ENCODE data around the gene TRIM7.
"Not testable (repeated sequence)": the region's sequence is repeated elsewhere in the genome, so short reads cannot be mapped to it uniquely, and the experiment has no call there.

DNA sequence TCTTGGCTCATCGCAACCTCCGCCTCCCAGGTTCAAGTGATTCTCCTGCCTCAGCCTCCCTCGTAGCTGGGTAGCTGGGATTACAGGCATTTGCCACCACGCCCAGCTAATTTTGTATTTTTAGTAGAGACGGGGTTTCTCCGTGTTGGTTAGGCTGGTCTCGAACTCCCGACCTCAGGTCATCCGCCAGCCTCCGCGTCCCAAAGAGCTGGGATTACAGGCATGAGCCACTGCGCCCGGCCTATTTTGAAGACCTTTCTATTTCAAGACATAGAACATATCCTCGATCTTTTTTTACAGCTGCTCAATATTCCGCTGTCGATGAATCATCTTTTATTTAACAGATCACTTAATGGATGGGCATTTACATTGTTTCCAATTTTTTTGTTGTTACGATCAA, 5.7 kb upstream of the TRIM7 start:
- not testable (repeated sequence) for TF ChIP-seq POLR2A, CTCF (IDR thresholded peaks at IDR 0.05)

Data from adrenal gland (tissue), 5 donors.